TTC549 (cell line): Measurements from ENCODE around the gene MAP7.
"Not testable (repeated sequence)": the region's sequence is repeated elsewhere in the genome, so short reads cannot be mapped to it uniquely, and the experiment has no call there.

Experiments used
- FAIRE-seq: peaks from 2 replicates; lab custom pipeline; 2012; peaks lifted over from hg19 to GRCh38; lab: Jason Lieb, UNC

The MAP7 gene

GRCh38 chr6:136502786-136503185 is 47.4 kb downstream of the MAP7 start:
- no peak for FAIRE-seq

- FAIRE-seq = no peak
These were observed 48.7 kb downstream of the MAP7 start for GRCh38 chr6:136501514-136501913.

- no peak for FAIRE-seq
These were observed 49.1 kb downstream of the MAP7 start for GRCh38 chr6:136501096-136501495.

- FAIRE-seq = no peak
These were observed 49.8 kb downstream of the MAP7 start for GRCh38 chr6:136500414-136500813.

- no peak for FAIRE-seq
These were observed 50.9 kb downstream of the MAP7 start for GRCh38 chr6:136499370-136499769.

- FAIRE-seq = not testable (repeated sequence)
These were observed 53.8 kb downstream of the MAP7 start for GRCh38 chr6:136496449-136496848.

GRCh38 chr6:136494710-136495109 is 55.5 kb downstream of the MAP7 start:
- FAIRE-seq = no peak

GRCh38 chr6:136494059-136494458 is 56.2 kb downstream of the MAP7 start:
- no peak for FAIRE-seq

- FAIRE-seq = no peak
These were observed 57.8 kb downstream of the MAP7 start for GRCh38 chr6:136492409-136492808.

GRCh38 chr6:136491754-136492153 is 58.5 kb downstream of the MAP7 start:
- FAIRE-seq = no peak

GRCh38 chr6:136491251-136491650 is 59.0 kb downstream of the MAP7 start:
- FAIRE-seq = no peak

GRCh38 chr6:136489689-136490033 is 60.6 kb downstream of the MAP7 start:
- FAIRE-seq = not testable (repeated sequence)

- no peak for FAIRE-seq
These were observed 62.3 kb downstream of the MAP7 start for GRCh38 chr6:136487759-136488425.

GRCh38 chr6:136486357-136486756 is 63.9 kb downstream of the MAP7 start:
- FAIRE-seq = no peak

- FAIRE-seq = no peak
These were observed 66.3 kb downstream of the MAP7 start for GRCh38 chr6:136483906-136484305.

- FAIRE-seq = not testable (repeated sequence)
These were observed 67.2 kb downstream of the MAP7 start for GRCh38 chr6:136483005-136483404.

- FAIRE-seq = no peak
These were observed 72.7 kb downstream of the MAP7 start for GRCh38 chr6:136477548-136477947.

- FAIRE-seq = no peak
These were observed 74.5 kb downstream of the MAP7 start for GRCh38 chr6:136475686-136476085.

GRCh38 chr6:136474241-136474640 is 76.0 kb downstream of the MAP7 start:
- no peak for FAIRE-seq

GRCh38 chr6:136471922-136472321 is 78.3 kb downstream of the MAP7 start:
- no peak for FAIRE-seq

GRCh38 chr6:136471372-136471771 is 78.8 kb downstream of the MAP7 start:
- no peak for FAIRE-seq

GRCh38 chr6:136470044-136470443 is 80.2 kb downstream of the MAP7 start:
- FAIRE-seq = no peak

GRCh38 chr6:136469154-136469553 is 81.1 kb downstream of the MAP7 start:
- no peak for FAIRE-seq

GRCh38 chr6:136468711-136469110 is 81.5 kb downstream of the MAP7 start:
- FAIRE-seq = no peak

GRCh38 chr6:136467186-136467585 is 83.0 kb downstream of the MAP7 start:
- no peak for FAIRE-seq
